ENCODE results near the gene FNTB.

DNA sequence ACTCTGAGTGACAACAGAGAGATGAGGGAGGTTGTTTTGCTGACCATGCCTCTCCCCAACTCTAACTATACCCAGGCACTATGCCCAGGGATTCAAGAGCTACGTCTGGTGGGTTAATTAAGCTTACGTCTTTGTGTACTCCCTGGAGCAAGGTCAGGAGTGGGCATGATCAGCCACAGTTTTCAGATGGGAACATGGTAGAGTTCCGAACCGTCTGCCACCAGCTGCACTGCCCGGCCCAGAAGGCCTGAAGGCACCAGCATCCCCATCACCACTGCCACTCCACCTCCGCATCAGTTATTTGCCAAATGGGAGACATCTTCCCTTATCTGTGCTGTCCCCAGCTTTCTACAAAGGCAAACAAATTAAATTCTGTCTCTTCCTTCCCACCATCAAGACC, 33.0 kb upstream of the FNTB start:
- TF ChIP-seq RAD21 (IDR thresholded peaks at IDR 0.05 in 1 of 2, conservative IDR thresholded peaks at IDR 0.05 in 1 of 2; ENCODE audit: low read depth in 2 of 2, low read length in 2 of 2) (no peak), EP300 (IDR thresholded peaks at IDR 0.05; ENCODE audit: borderline replicate concordance in 1 of 2, low read depth in 2 of 2, low read length in 2 of 2) (no peak), POLR2A (IDR thresholded peaks at IDR 0.05; ENCODE audit: control extremely low read depth in 1 of 2, low read depth in 2 of 2, low read length in 2 of 2) (no peak)
- TF ChIP-seq, protein P1, sequence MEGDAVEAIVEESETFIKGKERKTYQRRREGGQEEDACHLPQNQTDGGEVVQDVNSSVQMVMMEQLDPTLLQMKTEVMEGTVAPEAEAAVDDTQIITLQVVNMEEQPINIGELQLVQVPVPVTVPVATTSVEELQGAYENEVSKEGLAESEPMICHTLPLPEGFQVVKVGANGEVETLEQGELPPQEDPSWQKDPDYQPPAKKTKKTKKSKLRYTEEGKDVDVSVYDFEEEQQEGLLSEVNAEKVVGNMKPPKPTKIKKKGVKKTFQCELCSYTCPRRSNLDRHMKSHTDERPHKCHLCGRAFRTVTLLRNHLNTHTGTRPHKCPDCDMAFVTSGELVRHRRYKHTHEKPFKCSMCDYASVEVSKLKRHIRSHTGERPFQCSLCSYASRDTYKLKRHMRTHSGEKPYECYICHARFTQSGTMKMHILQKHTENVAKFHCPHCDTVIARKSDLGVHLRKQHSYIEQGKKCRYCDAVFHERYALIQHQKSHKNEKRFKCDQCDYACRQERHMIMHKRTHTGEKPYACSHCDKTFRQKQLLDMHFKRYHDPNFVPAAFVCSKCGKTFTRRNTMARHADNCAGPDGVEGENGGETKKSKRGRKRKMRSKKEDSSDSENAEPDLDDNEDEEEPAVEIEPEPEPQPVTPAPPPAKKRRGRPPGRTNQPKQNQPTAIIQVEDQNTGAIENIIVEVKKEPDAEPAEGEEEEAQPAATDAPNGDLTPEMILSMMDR (IDR thresholded peaks at IDR 0.05; ENCODE audit: control extremely low read depth in 1 of 3, insufficient read depth in 1 of 3, low read depth in 1 of 3, low read length in 3 of 3): no peak
